ENCODE results near the gene HOXD10. TPM values are rescaled to one million over a fixed set of nuclear protein-coding genes. Genes with fewer than 3 reads are reported as not detected.
A peak's percentile ranks its signal among the peaks of the same experiment; 100 is the strongest.

Gene HOXD10
- total and polyA plus RNA-seq, 9 of the 15 experiments (the other 6 are each of a cell fraction or from before 2014, with no cell fraction given): not detected

DNA sequence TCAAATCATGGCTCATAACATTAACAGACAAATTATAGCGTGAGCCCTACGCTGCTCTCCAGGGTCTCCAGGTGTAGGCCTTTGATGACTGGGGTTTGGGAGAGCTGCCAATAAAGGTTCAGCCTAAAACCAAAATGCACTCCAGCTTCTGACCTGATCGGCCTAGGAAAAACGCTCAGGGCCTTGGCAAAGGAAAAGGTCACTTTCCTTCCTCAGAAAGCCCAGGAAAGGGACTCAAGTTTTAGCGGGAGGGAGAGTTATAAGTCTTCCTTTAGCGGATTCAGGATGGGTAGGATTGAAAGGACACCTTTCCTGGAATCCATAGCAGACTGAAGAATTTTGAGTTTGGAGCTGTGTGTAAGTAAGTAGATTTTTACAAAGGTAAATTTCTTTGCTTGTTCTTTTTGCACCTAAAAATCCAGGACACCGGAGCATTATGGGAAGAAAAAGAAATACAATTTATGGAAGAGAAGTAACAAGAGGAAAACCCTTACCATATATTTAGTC, 41.6 kb upstream of the HOXD10 start:
- intact Hi-C loops (cut with micrococcal nuclease): loop anchor here (10.0 kb wide), 1 partner anchor 210 kb away; no protein-coding TSS in a partner anchor
- 5% methylated on average over 7 of the region's 7 CpGs for WGBS (ENCODE audit: insufficient coverage, low coverage, missing lambda C conversion rate)
- Histone ChIP-seq H3K27ac (ENCODE audit: extremely low read depth, low read depth, low read length) (no peak overlapping the region), H3K9me1 (ENCODE audit: control insufficient read depth, insufficient read depth, low read length) (no peaks in the 10 kb centered on the region), H3K9ac (ENCODE audit: insufficient read depth in 1 of 2, low read depth in 2 of 2, low read length in 2 of 2) (no peak overlapping the region), H3K4me3 (no peak overlapping the region), H3K9me3 (replicated peaks; ENCODE audit: control insufficient read depth, insufficient read depth, low read depth, low read length) (no peaks in the 10 kb centered on the region), H2AFZ (ENCODE audit: low read depth, low read length) (peak overlapping the region; percentile 48; the same call in 1 of the 2 replicates), H3K4me1 (replicated peaks in 1 of 2; ENCODE audit: control insufficient read depth in 2 of 2, insufficient read depth in 2 of 2, low read length in 2 of 2) (peaks cover 3 to 20% of the 10 kb centered on the region in 2 experiments; a peak in 3 of 5 replicates), H3K27me3 (ENCODE audit: control insufficient read depth in 2 of 2, insufficient read depth in 2 of 2, low read length in 2 of 2) (peaks cover 65 to 66% of the 10 kb centered on the region in 2 experiments), H4K20me1 (replicated peaks; ENCODE audit: control insufficient read depth, insufficient read depth, low read length) (no peaks in the 10 kb centered on the region; the same call in 1 of the 2 replicates), H3K4me2 (ENCODE audit: insufficient read depth, low read length) (peak overlapping the region; percentile 54; the same call in 1 of the 2 replicates), H3K36me3 (ENCODE audit: control insufficient read depth, insufficient read depth, low read length) (no peaks in the 10 kb centered on the region), H3K79me2 (ENCODE audit: control insufficient read depth, insufficient read depth, low read length) (no peaks in the 10 kb centered on the region)
- DNase-seq (ENCODE audit: extremely low read depth in 1 of 4, low spot score in 3 of 4) (no peak), ATAC-seq (no peak), FAIRE-seq (no peak)
- BruUV-seq (replicated peaks): no TSS peak
- in situ Hi-C loops (cut with MboI): loop anchor here (10.0 to 25.0 kb wide), 2 partner anchors 390 to 1038 kb away; no protein-coding TSS in a partner anchor
- POLR2A ChIA-PET: interaction anchor here (0.7 to 1.0 kb wide), 2 partner anchors 73 to 1393 kb away, joined by 3 read pairs; partner anchors contain the start of gene LNPK
- CTCF ChIA-PET (ENCODE audit: low intra/inter-chr PET ratio): no interaction called here
- TF ChIP-seq HNRNPH1 (optimal IDR thresholded peaks at IDR 0.05; ENCODE audit: low read depth, low read length) (no peak), ZNF583 (CRISPR knock-in tag; IDR thresholded peaks at IDR 0.05) (no peak), ZNF764 (CRISPR knock-in tag; IDR thresholded peaks at IDR 0.05; ENCODE audit: low read depth) (no peak), TAF9B (IDR thresholded peaks at IDR 0.05; ENCODE audit: partially characterized antibody) (no peak), ELF1 (tag; IDR thresholded peaks at IDR 0.05) (no peak), ESRRA (IDR thresholded peaks at IDR 0.05; ENCODE audit: borderline replicate concordance, low read depth) (no peak), ATF1 (CRISPR knock-in tag; IDR thresholded peaks at IDR 0.05) (no peak), ATF1 (tag; IDR thresholded peaks at IDR 0.05) (no peak), NELFE (IDR thresholded peaks at IDR 0.05; ENCODE audit: insufficient read depth, insufficient read length) (no peak), ZNF143 (CRISPR knock-in tag; IDR thresholded peaks at IDR 0.05) (no peak)
- TF ChIP-seq, protein P1, sequence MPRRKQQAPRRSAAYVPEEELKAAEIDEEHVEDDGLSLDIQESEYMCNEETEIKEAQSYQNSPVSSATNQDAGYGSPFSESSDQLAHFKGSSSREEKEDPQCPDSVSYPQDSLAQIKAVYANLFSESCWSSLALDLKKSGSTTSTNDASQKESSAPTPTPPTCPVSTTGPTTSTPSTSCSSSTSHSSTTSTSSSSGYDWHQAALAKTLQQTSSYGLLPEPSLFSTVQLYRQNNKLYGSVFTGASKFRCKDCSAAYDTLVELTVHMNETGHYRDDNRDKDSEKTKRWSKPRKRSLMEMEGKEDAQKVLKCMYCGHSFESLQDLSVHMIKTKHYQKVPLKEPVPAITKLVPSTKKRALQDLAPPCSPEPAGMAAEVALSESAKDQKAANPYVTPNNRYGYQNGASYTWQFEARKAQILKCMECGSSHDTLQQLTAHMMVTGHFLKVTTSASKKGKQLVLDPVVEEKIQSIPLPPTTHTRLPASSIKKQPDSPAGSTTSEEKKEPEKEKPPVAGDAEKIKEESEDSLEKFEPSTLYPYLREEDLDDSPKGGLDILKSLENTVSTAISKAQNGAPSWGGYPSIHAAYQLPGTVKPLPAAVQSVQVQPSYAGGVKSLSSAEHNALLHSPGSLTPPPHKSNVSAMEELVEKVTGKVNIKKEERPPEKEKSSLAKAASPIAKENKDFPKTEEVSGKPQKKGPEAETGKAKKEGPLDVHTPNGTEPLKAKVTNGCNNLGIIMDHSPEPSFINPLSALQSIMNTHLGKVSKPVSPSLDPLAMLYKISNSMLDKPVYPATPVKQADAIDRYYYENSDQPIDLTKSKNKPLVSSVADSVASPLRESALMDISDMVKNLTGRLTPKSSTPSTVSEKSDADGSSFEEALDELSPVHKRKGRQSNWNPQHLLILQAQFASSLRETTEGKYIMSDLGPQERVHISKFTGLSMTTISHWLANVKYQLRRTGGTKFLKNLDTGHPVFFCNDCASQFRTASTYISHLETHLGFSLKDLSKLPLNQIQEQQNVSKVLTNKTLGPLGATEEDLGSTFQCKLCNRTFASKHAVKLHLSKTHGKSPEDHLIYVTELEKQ (CRISPR knock-in tag; IDR thresholded peaks at IDR 0.05): no peak
- TF ChIP-seq, protein P2, sequence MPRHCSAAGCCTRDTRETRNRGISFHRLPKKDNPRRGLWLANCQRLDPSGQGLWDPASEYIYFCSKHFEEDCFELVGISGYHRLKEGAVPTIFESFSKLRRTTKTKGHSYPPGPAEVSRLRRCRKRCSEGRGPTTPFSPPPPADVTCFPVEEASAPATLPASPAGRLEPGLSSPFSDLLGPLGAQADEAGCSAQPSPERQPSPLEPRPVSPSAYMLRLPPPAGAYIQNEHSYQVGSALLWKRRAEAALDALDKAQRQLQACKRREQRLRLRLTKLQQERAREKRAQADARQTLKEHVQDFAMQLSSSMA (CRISPR knock-in tag; IDR thresholded peaks at IDR 0.05): no peak
- TF ChIP-seq, protein P3, sequence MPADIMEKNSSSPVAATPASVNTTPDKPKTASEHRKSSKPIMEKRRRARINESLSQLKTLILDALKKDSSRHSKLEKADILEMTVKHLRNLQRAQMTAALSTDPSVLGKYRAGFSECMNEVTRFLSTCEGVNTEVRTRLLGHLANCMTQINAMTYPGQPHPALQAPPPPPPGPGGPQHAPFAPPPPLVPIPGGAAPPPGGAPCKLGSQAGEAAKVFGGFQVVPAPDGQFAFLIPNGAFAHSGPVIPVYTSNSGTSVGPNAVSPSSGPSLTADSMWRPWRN (IDR thresholded peaks at IDR 0.05; ENCODE audit: low read depth): no peak
